Stimulated activated CD8-positive, alpha-beta memory T cell treated with anti-CD3 and anti-CD28 coated beads, Interleukin-15, amount 100 ng/mL, for 4 hours (primary cell): ENCODE measurements around the gene WFDC11.
"Not testable (repeated sequence)": the region's sequence is repeated elsewhere in the genome, so short reads cannot be mapped to it uniquely, and the experiment has no call there.

Experiments
- DNase-seq, 2 donors: peaks; one replicate each; pipeline ENCODE4 v3.0.0-alpha.2; 2020; ENCODE audit warnings: low read depth in 2 of 2

The WFDC11 gene

DNA sequence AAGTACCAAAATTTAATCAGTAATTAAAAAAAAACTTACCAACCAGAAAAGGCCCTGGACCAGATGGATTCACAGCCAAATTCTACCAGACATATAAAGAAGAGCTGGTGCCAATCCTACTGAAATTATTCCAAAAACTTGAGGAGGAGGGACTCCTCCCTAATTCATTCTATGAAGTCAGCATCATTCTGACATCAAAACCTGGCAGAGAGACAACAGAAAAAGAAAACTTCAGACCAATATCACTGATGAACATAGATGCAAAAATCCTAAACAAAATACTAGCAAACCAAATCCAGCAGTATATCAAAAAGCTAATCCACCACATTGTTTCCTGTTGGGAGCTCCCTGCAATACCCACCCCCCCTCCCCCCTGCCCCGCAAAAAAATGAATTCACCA lies at the start of gene WFDC11:
WFDC11 (minus strand) TSS at position 101 of the 400 bp plus-strand sequence. CDS start 19,639 bp downstream, outside the sequence.
- no peak for DNase-seq

DNA sequence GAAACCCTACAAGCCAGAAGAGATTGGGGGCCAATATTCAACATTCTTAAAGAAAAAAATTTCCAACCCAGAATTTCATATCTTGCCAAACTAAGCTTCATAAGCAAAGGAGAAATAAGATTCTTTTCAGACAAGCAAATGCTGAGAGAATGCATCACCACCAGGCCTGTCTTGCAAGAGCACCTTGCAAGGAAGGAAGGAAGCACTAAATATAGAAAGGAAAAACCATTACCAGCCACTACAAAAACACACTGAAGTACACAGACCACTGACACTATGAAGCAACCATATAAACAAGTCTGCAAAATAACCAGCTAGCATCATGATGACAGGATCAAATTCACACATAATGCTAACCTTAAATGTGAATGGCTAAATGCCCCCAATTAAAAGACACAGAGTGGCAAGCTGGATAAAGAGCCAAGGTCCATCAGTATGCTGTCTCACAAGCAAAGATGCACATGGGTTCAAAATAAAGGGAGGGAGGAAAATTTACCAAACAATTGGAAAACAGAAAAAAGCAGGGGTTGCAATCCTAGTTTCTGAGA lies 46.2 kb upstream of the WFDC11 start:
- not testable (repeated sequence) for DNase-seq

- DNase-seq: no peak
Measured at GRCh38 chr20:45704969-45705637, 35.1 kb upstream of the WFDC11 start, which contains the start of gene WFDC10B. Gene WFDC10B, minus strand, starts transcription at chr20:45705019. Its CDS starts 19,027 bp downstream, at chr20:45685992.

DNA sequence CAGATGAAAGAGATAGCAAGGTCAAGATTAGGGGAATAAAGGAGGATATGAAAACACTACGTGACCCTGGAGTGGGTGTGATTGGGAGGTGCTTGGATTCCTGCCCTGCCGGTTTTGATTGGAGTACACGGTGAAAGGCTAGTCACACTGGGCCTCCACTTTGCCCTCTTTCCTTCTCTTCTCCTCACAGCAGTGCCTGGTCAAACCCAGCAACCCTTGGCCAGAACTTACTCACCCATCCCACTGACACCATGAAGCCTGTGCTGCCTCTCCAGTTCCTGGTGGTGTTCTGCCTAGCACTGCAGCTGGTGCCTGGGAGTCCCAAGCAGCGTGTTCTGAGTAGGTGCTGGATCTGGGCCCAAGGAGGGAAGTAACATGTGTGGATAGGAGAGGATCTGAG lies 31.8 kb upstream of the WFDC11 start, which contains the start of gene WFDC13:
WFDC13 (plus strand) TSS at position 166 of the 400 bp plus-strand sequence; CDS start at position 252, 86 bp downstream.
- DNase-seq: no peak

GRCh38 chr20:45701104-45701503 lies 31.1 kb upstream of the WFDC11 start:
- no peak for DNase-seq

- no peak for DNase-seq
Measured at GRCh38 chr20:45695496-45695895, 25.5 kb upstream of the WFDC11 start.

DNA sequence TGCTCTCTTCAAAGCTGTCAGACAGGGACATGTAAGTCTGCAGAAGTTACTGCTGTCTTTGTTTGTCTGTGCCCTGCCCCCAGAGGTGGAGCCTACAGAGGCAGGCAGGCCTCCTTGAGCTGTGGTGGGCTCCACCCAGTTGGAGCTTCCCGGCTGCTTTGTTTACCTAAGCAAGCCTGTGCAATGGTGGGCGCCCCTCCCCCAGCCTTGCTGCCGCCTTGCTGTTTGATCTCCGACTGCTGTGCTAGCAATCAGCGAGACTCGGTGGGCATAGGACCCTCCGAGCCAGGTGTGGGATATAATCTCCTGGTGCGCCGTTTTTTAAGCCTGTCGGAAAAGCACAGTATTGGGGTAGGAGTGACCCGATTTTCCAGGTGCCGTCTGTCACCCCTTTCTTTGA lies 23.3 kb upstream of the WFDC11 start:
- not testable (repeated sequence) for DNase-seq

DNA sequence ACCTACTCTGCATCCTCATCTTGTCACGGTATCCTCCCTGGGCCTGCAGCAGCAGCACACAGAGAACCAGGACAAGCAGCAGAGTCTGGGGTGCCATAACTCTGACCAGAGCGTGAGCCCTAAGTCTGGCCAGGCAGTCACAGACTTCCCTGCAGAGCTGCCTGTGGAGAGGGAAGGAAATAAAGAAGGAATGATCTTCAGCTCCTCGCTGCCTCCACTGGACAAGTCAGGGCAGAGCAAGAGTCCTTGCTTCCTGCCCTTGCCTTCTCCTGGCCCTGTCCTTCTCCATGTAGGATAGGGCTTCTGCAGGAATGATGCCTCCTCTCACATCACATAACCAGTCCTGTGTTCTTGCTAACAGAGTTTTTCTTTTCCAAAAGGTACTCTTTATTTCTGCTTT lies 15.9 kb upstream of the WFDC11 start:
- no peak for DNase-seq

GRCh38 chr20:45679650-45680049 lies 9.6 kb upstream of the WFDC11 start:
- no peak for DNase-seq

GRCh38 chr20:45672765-45673164 lies 2.7 kb upstream of the WFDC11 start:
- DNase-seq: no peak

GRCh38 chr20:45657038-45657437 lies 13.0 kb downstream of the WFDC11 start:
- DNase-seq: not testable (repeated sequence)

DNA sequence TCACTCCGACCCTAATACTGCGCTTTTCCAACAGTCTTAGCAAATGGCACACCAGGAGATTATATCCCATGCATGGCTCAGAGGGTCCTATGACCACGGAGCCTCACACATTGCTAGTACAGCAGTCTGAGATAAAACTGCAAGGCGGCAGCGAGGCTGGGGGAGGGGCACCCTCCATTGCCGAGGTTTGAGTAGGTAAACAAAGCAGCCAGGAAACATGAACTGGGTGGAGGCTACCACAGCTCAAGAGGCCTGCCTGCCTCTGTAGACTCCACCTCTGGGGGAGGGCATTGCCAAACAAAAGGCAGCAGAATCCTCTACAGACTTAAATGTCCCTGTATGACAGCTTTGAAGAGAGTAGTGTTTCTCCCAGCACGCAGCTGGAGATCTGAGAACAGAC lies 18.3 kb downstream of the WFDC11 start:
- not testable (repeated sequence) for DNase-seq

DNA sequence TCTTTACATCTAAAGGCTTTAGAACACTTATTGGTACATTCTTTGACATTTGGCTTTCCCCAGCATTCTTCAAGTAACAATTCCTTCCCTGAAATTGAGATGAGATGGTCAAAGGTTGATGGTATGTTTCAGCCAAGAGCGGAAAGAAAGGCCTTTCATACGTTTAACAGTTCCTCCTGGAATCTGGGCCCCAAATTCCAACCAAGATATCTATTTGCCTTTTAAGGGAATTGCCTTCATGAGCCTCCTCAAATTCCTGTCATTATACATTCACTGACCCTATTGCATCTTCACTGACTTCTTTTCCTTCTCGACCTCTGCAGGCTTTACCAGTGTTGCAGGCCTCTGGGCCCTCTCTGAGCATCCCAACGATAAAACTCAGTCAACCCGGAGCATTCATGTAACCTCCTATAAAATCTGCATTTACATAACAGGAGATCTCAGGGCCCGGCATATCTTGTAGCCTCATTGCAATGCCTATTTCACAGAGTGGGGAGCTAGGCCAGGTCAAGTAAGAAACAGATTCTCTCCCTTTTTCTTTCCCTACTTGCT lies 20.7 kb downstream of the WFDC11 start:
- DNase-seq: no peak

DNA sequence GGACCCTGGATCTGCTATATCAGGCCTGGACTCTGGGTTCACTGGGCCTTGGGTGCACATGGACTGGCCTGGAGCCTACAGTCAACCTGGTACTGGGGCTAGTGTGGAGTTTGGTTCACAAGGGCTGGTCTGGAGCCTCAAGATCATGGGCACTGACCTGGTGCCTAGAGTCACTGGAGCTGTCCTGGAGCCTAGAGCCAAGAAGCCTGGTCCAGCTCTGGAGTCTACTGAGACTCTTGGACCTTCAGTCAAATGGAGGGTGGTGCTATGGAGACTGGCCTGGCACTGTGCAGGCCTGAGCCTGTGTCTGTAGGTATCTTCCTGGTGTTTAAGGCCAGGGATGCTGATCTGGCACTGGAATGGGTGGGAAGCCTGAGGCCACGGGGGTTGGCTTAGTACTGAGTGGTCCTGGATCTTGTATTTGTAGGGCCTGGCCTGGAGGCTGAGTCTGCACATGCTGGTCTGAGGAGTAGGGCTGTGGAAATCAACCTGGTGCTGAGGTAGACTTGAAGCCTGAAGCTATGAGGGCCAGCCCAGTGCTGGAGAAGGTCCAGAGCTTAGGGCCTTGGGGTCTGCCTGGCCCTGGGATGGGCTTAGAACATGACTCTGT lies 22.5 kb downstream of the WFDC11 start:
- no peak for DNase-seq

DNA sequence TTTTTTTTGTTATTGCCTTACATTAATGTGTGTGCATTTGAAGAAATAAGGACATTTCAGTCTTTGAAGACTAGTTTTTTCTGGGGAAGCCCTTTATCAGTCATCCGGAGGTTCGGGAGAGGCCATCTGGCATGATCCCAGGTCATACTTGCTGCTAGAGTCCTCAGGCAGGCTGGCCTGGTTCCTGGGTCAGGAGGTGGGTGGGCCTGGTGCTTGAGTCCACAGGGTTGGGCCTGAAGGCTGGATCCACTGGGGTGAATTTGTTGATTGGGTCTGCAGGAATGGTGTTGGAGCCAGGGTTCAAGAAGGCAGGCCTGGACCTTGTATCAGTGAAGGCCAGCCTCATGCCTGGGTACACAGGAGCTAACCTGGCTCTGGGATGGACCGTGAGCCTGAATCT lies 23.2 kb downstream of the WFDC11 start:
- DNase-seq: no peak

DNA sequence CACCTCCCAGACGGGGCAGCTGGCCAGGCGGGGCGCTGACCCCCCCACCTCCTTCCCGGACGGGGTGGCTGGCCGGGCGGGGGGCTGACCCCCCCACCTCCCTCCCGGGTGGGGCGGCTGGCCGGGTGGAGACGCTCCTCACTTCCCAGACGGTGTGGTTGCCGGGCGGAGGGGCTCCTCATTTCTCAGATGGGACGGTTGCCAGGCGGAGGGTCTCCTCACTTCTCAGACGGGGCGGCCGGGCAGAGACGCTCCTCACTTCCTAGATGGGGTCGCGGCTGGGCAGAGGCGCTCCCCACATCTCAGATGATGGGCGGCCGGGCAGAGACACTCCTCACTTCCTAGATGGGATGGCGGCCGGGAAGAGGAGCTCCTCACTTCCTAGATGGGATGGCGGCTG lies 24.2 kb downstream of the WFDC11 start:
- not testable (repeated sequence) for DNase-seq

DNA sequence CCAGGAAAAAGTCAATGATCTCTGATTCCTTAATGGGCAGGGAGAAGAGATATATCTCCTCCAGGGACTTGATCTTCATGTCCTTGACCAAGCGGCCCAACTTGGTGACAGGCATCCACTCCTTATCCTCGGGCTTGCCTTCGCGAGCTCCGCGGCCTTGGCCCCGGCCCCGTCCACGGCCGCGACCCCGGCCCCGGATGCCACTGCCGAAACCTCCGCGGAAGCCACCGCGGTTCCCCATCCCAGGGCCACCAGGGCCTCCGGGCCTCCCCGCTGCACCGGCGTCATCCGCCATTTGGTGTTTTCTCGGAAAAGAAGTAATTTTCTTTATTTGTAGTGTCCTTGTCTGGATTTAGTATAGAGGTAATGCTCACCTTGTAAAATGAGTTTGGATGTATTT lies 29.0 kb downstream of the WFDC11 start:
- DNase-seq: not testable (repeated sequence)

GRCh38 chr20:45639687-45640086 lies 30.4 kb downstream of the WFDC11 start:
- no peak for DNase-seq

- DNase-seq: no peak
Measured at GRCh38 chr20:45636513-45636912, 33.5 kb downstream of the WFDC11 start.

- no peak for DNase-seq
Measured at GRCh38 chr20:45631184-45631583, 38.9 kb downstream of the WFDC11 start, which contains the start of gene WFDC9. Gene WFDC9, minus strand, starts transcription at chr20:45631284. Its CDS starts 21,103 bp downstream, at chr20:45610181.

DNA sequence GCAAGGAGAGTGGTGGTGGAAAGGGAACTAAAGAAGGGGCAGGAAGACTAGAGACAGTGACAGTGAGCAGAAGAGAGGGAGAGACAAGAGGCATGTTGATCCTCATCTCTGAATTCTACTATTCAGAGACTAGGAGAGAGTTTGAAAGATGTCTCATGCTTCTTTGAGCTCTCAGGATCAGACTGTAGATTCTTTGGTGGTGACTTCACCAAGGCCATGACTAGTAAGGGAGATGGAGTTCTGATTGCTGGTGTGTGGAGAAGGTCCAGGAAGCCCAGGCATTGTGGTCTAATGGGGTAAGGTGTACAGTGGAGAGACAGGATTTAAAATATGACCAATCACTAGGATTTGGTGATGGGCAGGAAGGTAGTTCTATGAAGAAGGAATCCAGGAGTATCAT lies 39.7 kb downstream of the WFDC11 start:
- DNase-seq: no peak

GRCh38 chr20:45629496-45630100 lies 40.4 kb downstream of the WFDC11 start, which contains the start of gene WFDC10A:
Gene WFDC10A, plus strand, starts transcription at chr20:45629739. Its CDS starts 75 bp downstream, at chr20:45629814.
- no peak for DNase-seq
